Myocyte (in vitro differentiated cells): ENCODE results near the gene DLGAP3. TPM values are rescaled to one million over a fixed set of nuclear protein-coding genes. Genes with fewer than 3 reads are reported as not detected.
A peak's percentile ranks its signal among the peaks of the same experiment; 100 is the strongest.

Experiments used
- DNase-seq: peaks from one replicate; pipeline ENCODE4 v3.0.0-alpha.2; 2012; ENCODE audit warnings: low read depth
- total RNA-seq: library from RNA; depleted of rRNA; stranded (reverse); fragments of >200 nt; gene quantifications from 2 replicates; pipeline ENCODE4 v1.2.3, GENCODE V29; 2014

Gene DLGAP3
- total RNA-seq, 1 donor from 2014 or later, result 0.05 TPM

GRCh38 chr1:34868230-34869049, 61.0 kb downstream of the DLGAP3 start:
- DNase-seq, result no peak

DNA sequence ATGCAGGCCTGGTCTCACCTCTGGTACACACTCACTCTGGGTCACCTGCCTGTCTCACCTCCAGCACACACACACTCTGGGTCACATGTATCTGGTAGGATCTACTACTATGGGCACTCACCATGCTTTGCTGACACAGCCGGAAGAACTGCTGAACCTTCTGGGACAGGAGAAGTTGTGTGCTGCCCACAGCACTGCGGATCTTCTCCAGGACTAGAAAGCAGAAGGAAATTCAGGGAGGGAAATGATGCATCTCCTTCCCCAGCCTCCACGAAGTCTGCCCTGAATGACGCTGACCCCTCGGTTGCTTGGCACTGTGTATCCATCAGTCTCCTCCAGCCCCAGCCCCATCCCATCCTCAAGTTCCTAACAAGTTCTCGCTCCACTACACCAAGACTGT, 62.0 kb downstream of the DLGAP3 start:
- DNase-seq, result no peak

GRCh38 chr1:34866762-34867109, 62.7 kb downstream of the DLGAP3 start:
- no peak for DNase-seq

- DNase-seq, result peak; percentile 69
Measured at GRCh38 chr1:34865981-34866761, 63.3 kb downstream of the DLGAP3 start.

GRCh38 chr1:34865573-34865972, 63.9 kb downstream of the DLGAP3 start:
- no peak for DNase-seq

DNA sequence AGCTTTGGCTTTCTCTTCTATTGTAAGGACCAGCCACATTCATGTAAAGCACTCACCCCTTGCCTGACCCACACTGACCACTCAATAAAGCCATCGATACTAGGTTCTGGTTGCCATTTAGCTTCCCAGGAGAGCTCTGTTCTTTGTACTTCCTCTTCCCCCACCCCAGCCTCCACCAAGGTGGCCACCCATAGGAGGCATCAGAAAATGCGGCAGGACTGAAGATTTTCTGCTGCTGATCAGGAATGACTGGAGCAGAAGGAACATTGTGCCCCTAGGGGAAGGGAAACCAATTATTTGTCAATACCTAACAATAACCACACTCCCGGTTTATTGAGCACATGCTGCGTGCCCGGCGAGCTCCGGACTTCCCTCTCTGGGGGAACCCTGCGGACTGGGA, 64.7 kb downstream of the DLGAP3 start:
- no peak for DNase-seq

GRCh38 chr1:34863501-34863900, 65.9 kb downstream of the DLGAP3 start:
- DNase-seq, result no peak

- peak; percentile 97 for DNase-seq
Measured at GRCh38 chr1:34859446-34860200, 69.8 kb downstream of the DLGAP3 start, which contains the start of gene SMIM12. Gene SMIM12, minus strand, starts transcription at chr1:34859749. Its CDS starts 3,772 bp downstream, at chr1:34855977.

DNA sequence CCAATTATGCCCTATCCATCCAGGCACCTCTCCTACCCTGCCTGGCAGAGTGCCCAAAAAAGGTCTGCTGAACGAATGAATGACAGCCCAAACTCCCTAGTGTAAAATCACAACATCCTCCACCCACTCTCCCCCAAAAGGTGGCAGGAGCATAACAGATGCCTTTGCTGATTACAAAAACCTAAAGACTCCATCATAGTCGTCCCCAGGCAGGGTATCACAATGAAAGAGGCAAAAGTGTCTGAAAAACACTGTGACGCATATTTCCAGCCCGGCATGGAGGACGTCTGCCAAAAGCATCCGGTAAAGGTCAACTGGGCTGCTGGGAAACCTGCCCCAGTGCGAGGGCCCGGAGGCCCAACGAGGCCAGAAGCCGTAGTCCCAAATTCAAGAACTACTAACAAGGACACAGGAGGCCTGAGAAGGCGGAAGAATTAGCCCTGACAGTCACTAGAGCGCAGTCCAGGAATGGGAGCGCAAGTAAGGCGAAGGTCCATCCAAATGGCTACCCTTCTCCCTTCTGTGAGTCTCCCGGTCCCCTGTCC, 70.5 kb downstream of the DLGAP3 start:
- peak; percentile 18 for DNase-seq

GRCh38 chr1:34856697-34857096, 72.8 kb downstream of the DLGAP3 start:
- no peak for DNase-seq

- DNase-seq, result peak; percentile 83
Measured at GRCh38 chr1:34852677-34853217, 76.7 kb downstream of the DLGAP3 start.

- no peak for DNase-seq
Measured at GRCh38 chr1:34851431-34852105, 77.9 kb downstream of the DLGAP3 start.

GRCh38 chr1:34850382-34850781, 79.1 kb downstream of the DLGAP3 start:
- no peak for DNase-seq

- no peak for DNase-seq
Measured at GRCh38 chr1:34847094-34847493, 82.4 kb downstream of the DLGAP3 start.

DNA sequence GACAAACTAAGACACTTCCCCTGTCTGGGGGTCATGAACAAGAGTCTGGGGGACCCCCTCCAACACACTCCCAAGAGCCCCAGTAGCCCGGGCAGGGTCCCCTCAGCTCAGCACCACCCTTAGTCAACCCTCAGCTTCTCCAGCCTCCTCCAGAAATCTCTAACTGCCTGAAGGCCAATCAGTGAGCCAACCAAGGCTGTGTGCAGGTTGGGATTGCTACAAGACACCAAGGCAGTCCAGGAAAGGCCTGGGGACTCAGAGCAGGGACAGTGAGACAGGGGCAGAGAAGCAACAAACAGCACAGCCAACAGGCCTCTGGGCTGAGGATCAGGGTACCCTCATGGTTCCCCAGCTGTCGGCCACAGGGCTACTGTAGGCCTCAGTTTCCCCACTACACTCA, 83.2 kb downstream of the DLGAP3 start:
- DNase-seq, result no peak

DNA sequence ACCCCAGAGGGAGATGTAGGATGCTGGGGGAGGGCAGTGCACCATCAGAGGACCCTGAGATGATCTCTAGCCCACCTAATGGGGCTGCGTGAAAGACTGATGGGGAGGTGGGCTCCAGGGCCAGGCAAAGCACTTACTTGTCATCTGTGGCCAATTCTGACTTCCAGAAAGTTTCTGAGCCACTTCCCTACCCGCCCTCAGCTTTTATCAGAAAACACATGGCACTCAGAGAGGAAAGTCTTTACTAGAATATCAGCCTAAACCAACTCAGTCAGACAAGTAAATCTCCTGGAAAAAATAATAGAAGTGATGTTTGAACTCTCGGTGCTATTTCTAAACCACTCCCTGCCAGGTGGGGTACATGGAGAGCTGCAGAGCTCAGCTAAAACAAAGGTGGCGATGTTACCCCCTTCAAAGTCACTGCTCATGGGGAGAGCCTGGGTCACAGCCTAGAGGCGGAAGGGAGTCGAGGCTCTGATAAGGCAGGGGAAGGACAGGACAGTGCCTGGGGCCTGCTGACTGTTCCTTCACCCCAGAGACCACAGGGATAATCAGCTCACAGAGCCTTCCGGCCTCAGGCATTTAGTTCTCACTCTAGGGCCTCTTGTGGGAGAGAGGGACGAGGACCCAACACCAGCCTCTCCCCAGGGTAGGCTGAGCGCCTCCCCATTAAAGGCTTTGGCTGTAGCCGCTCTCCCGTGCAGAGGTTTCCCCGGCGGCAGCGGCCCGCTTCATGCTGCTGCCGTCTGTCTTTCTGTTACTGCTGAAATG, 84.1 kb downstream of the DLGAP3 start:
- DNase-seq, result no peak

DNA sequence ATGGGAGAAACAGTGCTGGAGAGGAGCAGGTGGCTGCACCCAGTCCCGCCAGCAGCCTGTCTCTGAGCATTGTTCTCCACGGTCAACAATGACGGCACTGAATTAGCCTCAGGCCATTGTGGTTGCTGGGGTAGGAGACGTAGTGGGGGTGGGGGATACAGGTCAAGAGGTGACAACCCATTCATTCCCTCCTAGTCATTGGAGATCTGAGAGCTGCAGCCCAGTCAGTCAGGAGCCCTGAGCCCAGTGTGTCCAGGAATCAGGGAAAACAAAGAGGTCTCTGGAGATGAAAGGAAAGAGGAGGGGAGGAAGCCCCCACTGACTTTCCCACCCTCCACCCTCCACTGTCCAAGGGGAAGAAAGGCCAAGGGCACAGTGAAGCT, 85.2 kb downstream of the DLGAP3 start:
- no peak for DNase-seq

- DNase-seq, result no peak
Measured at GRCh38 chr1:34843392-34844251, 85.8 kb downstream of the DLGAP3 start.

- no peak for DNase-seq
Measured at GRCh38 chr1:34842952-34843371, 86.5 kb downstream of the DLGAP3 start.
